ENCODE data around the gene TMEM131. TPM values are rescaled to one million over a fixed set of nuclear protein-coding genes. Genes with fewer than 3 reads are reported as not detected.

Gene TMEM131
- total RNA-seq, 1 experiment from 2014 or later = 7.4 TPM

GRCh38 chr2:97737421-97738178, 258.1 kb downstream of the TMEM131 start:
- in situ Hi-C loops (cut with HindIII; ENCODE audit: low sequenced_read_pairs) = no loop called here
- DNase-seq (ENCODE audit: low spot score) = no peak

- DNase-seq (ENCODE audit: low spot score) = no peak
- in situ Hi-C loops (cut with HindIII; ENCODE audit: low sequenced_read_pairs) = no loop called here
These were observed 259.0 kb downstream of the TMEM131 start for GRCh38 chr2:97736608-97737330.

GRCh38 chr2:97736185-97736584, 259.6 kb downstream of the TMEM131 start:
- in situ Hi-C loops (cut with HindIII; ENCODE audit: low sequenced_read_pairs) = no loop called here
- DNase-seq (ENCODE audit: low spot score) = no peak

GRCh38 chr2:97735161-97735561, 260.6 kb downstream of the TMEM131 start:
- in situ Hi-C loops (cut with HindIII; ENCODE audit: low sequenced_read_pairs) = no loop called here
- DNase-seq (ENCODE audit: low spot score) = no peak

GRCh38 chr2:97734061-97735051, 261.4 kb downstream of the TMEM131 start:
- in situ Hi-C loops (cut with HindIII; ENCODE audit: low sequenced_read_pairs) = no loop called here
- no peak for DNase-seq (ENCODE audit: low spot score)

GRCh38 chr2:97733341-97734035, 262.3 kb downstream of the TMEM131 start:
- in situ Hi-C loops (cut with HindIII; ENCODE audit: low sequenced_read_pairs) = no loop called here
- no peak for DNase-seq (ENCODE audit: low spot score)

GRCh38 chr2:97732436-97733340, 263.1 kb downstream of the TMEM131 start:
- in situ Hi-C loops (cut with HindIII; ENCODE audit: low sequenced_read_pairs) = no loop called here
- DNase-seq (ENCODE audit: low spot score) = no peak

GRCh38 chr2:97731274-97732020, 264.3 kb downstream of the TMEM131 start:
- no peak for DNase-seq (ENCODE audit: low spot score)
- in situ Hi-C loops (cut with HindIII; ENCODE audit: low sequenced_read_pairs) = no loop called here

GRCh38 chr2:97730245-97730644, 265.5 kb downstream of the TMEM131 start:
- in situ Hi-C loops (cut with HindIII; ENCODE audit: low sequenced_read_pairs) = no loop called here
- no peak for DNase-seq (ENCODE audit: low spot score)

- in situ Hi-C loops (cut with HindIII; ENCODE audit: low sequenced_read_pairs) = no loop called here
- no peak for DNase-seq (ENCODE audit: low spot score)
These were observed 267.5 kb downstream of the TMEM131 start for GRCh38 chr2:97728091-97728731.

- DNase-seq (ENCODE audit: low spot score) = no peak
- in situ Hi-C loops (cut with HindIII; ENCODE audit: low sequenced_read_pairs) = no loop called here
These were observed 268.5 kb downstream of the TMEM131 start for GRCh38 chr2:97727296-97727695.

- in situ Hi-C loops (cut with HindIII; ENCODE audit: low sequenced_read_pairs) = no loop called here
- no peak for DNase-seq (ENCODE audit: low spot score)
These were observed 269.3 kb downstream of the TMEM131 start for GRCh38 chr2:97726261-97727064.

- no peak for DNase-seq (ENCODE audit: low spot score)
- in situ Hi-C loops (cut with HindIII; ENCODE audit: low sequenced_read_pairs) = no loop called here
These were observed 270.6 kb downstream of the TMEM131 start for GRCh38 chr2:97724946-97725688.

- no peak for DNase-seq (ENCODE audit: low spot score)
- in situ Hi-C loops (cut with HindIII; ENCODE audit: low sequenced_read_pairs) = no loop called here
These were observed 271.2 kb downstream of the TMEM131 start for GRCh38 chr2:97724501-97724900.

GRCh38 chr2:97724073-97724410, 271.7 kb downstream of the TMEM131 start:
- DNase-seq (ENCODE audit: low spot score) = no peak
- in situ Hi-C loops (cut with HindIII; ENCODE audit: low sequenced_read_pairs) = no loop called here

Data from G401 (cell line).